ENCODE measurements around the gene ARMC2.

DNA sequence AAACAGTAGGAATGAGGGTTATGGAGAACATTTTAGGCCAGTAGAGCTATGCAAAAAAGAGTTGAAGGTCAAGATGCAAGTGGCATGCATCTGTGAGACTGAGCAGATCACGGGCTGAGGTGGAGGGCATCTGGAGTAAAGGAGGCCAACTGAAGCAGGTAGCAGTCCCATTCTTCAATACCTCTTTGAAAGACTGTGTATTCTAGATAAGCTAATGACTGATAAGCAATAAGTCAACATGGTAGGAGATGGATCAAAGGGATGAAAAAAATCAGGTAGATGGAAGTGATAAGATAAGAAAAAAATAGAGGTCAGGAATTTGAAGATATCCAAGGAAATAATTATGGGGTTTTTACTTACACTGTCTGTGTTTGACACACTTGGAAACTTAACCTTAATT lies 55.6 kb downstream of the ARMC2 start:
- TF ChIP-seq, protein P1, sequence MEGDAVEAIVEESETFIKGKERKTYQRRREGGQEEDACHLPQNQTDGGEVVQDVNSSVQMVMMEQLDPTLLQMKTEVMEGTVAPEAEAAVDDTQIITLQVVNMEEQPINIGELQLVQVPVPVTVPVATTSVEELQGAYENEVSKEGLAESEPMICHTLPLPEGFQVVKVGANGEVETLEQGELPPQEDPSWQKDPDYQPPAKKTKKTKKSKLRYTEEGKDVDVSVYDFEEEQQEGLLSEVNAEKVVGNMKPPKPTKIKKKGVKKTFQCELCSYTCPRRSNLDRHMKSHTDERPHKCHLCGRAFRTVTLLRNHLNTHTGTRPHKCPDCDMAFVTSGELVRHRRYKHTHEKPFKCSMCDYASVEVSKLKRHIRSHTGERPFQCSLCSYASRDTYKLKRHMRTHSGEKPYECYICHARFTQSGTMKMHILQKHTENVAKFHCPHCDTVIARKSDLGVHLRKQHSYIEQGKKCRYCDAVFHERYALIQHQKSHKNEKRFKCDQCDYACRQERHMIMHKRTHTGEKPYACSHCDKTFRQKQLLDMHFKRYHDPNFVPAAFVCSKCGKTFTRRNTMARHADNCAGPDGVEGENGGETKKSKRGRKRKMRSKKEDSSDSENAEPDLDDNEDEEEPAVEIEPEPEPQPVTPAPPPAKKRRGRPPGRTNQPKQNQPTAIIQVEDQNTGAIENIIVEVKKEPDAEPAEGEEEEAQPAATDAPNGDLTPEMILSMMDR (IDR thresholded peaks at IDR 0.05): no peak
- no peak for TF ChIP-seq EZH2 (IDR thresholded peaks at IDR 0.05; ENCODE audit: borderline replicate concordance, insufficient read depth, low read depth, low read length, poor library complexity, severe bottlenecking)

All from B cell (primary cell).